GM19467 (cell line): ENCODE measurements around the gene PTDSS2.
"Not testable (repeated sequence)": the region's sequence is repeated elsewhere in the genome, so short reads cannot be mapped to it uniquely, and the experiment has no call there.

Source experiments
- ATAC-seq: cut with Tn5 transposase; IDR thresholded peaks from one replicate; pipeline ENCODE4 v1.9.1; 2021; ENCODE audit warnings: mild to moderate bottlenecking, moderate library complexity; ENCODE audit not compliant: unreplicated experiment

Gene PTDSS2

DNA sequence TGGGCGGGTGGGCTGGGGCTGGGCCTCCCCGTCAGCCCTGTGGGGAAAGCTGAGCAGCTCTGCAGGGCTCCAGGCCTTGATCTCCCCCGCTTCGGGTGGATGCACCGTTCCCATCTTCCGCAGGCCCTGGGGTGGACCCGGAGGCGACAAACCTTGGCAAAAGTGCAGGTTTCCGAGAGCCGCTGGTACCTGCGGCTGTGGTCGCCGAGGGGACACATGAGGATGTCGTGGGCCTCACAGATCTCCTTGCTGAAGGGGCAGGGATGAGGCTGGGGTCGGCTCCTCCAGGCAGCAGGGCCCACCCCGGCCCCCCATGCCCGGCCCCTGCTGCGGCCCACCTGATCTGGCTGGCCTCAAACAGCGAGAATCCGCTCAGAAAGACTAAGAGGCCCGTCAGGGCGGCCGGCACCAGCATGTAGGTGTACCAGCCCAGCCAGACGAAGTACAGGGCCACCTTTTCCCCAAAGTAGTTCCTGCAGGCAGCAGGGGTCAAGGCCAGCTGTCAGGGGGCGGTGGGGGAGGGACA is 20.1 kb upstream of the PTDSS2 start:
- no peak for ATAC-seq

- ATAC-seq, result no peak
Measured at GRCh38 chr11:431921-432320, 18.2 kb upstream of the PTDSS2 start.

GRCh38 chr11:432501-433100 is 17.5 kb upstream of the PTDSS2 start:
- ATAC-seq, result no peak

DNA sequence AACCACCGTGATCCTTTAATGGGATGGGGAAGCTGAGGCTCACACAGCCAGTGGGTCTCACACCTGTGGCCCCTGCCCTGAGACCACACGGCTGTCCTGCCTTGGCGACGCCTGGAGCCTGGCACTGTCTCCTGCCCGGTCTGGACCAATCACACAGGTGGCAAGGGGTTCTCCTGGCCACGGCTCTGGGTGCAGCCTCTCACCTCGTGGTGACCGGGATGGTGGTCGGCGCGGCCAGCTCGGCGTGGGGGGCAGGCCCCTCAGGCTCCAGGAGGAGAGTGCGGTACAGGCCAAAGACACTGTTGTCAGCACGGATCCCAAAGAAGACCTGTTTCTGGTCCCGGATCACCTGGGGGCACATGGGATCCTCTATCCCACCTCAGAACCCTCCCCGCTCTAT is 17.0 kb upstream of the PTDSS2 start:
- no peak for ATAC-seq

- no peak for ATAC-seq
Measured at GRCh38 chr11:433641-434040, 16.4 kb upstream of the PTDSS2 start.

- no peak for ATAC-seq
Measured at GRCh38 chr11:434496-434895, 15.6 kb upstream of the PTDSS2 start.

DNA sequence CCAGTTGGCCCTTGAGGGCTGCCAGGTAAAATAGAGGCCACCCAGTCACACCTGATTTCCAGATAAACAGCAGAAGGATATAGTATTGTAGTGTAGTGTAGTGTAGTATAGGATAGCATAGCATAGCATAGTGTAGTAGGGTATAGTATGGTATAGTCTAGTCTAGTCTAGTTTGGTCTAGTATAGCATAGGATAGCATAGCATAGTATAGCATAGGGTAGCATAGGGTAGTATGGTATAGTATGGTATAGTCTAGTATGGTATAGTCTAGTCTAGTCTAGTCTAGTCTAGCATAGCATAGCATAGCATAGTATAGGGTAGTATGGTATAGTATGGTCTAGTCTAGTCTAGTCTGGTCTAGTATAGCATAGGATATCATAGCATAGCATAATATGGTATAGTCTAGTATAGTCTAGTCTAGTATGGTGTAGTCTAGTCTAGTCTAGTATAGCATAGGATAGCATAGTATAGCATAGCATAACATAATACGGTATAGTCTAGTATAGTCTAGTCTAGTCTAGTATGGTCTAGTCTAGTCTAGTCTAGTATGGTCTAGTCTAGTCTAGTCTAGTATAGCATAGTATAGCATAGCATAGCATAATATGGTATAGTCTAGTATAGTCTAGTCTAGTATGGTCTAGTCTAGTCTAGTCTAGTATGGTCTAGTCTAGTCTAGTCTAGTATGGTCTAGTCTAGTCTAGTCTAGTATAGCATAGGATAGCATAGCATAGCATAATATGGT is 14.9 kb upstream of the PTDSS2 start:
- not testable (repeated sequence) for ATAC-seq

DNA sequence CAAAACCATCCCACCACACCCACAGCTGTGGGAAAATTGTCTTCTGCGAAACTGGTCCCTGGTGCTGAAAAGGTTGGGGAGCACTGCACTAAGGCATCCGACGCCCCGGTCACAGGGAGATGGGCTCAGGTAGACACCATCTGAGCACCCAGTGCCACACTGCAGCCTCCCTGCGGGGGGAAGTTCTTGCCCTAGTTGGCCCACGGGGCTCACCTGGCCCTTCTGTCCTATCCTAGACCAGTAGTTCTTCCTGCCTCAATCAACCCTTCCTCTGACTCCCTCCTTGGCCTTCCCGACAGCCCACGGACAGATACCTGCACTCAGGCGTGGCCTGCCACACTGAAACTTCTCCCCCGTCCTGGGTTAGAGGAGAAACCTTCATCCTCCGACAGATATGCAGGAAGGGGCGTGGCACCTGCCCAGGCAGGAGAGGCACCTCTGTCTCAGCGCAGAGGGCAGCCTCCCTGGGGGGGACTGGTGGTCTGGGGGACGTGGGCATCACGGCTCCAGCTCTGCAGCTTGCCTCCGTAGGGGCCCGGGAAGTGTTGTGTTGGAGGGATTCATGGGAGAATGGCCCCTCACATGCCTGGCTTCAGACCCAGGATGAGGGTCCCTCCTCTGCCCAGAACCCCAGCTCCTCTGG is 12.7 kb upstream of the PTDSS2 start:
- no peak for ATAC-seq

- no peak for ATAC-seq
Measured at GRCh38 chr11:438101-438844, 11.8 kb upstream of the PTDSS2 start.

DNA sequence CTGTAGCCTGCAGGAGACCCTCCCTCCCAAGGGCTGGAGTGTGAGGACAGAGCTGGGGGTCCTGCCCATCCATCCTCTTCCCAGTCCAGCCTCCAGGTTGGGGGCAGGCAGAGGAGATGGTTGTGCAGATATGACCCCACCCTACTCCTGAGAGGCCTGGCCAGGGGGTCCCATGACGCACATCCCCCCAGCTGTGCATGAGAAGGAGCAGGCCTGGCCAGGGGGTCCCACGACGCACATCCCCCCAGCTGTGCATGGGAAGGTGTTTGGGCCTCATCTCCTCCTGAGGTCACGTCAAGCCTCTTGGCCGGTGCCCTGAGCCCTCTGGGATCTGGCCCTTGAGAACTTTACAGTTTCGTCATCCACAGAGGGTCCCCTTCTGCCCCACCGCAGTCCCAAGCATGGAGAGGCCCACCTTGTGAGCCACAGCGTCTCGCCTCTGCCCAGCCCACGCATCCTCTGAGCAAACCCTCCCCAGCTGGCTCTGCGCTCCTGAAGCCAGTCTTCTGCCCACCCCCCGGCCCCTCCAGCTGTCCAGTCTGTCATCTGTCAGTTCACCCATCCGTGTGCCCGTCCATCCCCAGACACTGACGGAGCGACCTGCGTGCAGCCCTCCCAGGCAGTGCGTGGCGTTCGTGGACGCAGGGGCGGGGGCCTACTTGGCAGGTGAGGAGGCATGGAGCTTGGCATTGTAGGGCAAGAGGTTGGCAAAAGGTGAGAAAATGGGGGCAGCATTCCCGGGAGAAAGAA is 10.6 kb upstream of the PTDSS2 start:
- no peak for ATAC-seq

- ATAC-seq, result no peak
Measured at GRCh38 chr11:440065-441042, 9.7 kb upstream of the PTDSS2 start.

- no peak for ATAC-seq
Measured at GRCh38 chr11:441043-441417, 9.0 kb upstream of the PTDSS2 start.

GRCh38 chr11:441418-442274 is 8.4 kb upstream of the PTDSS2 start, which contains the start of gene ANO9:
TSS of gene ANO9 (minus strand) at chr11:442011. CDS start at chr11:441926, 85 bp downstream.
- no peak for ATAC-seq

- ATAC-seq, result no peak
Measured at GRCh38 chr11:442611-443081, 7.4 kb upstream of the PTDSS2 start.

DNA sequence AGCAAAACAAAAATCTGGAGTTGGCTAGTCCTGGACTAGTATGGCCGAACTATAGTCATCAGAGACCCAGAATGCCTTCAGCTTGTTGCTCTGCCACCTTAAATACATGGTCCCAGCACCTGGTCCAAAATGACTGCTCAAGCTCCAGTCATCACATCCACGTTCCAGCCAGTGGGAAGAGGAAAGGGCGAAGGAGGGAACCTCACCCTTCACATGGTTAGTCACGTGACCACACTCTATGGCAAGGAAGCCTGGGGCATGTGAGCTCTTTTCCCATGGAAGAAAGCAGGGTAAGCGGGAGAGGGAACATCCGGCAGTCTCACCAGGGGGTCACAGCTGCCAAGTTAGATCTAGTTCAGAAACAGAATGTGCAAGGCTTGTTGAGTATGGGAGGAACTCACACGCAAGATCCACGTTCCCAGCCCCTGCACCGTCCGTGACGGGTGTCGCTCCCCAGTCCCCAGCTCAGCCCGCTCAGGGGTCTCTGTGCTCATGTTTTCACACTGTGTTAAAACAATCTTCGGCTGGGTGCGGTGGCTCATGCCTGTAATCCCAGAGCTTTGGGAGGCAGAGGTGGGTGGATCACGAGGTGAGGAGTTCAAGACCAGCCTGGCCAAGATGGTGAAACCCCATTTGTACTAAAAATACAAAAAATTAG is 6.4 kb upstream of the PTDSS2 start:
- ATAC-seq, result no peak

DNA sequence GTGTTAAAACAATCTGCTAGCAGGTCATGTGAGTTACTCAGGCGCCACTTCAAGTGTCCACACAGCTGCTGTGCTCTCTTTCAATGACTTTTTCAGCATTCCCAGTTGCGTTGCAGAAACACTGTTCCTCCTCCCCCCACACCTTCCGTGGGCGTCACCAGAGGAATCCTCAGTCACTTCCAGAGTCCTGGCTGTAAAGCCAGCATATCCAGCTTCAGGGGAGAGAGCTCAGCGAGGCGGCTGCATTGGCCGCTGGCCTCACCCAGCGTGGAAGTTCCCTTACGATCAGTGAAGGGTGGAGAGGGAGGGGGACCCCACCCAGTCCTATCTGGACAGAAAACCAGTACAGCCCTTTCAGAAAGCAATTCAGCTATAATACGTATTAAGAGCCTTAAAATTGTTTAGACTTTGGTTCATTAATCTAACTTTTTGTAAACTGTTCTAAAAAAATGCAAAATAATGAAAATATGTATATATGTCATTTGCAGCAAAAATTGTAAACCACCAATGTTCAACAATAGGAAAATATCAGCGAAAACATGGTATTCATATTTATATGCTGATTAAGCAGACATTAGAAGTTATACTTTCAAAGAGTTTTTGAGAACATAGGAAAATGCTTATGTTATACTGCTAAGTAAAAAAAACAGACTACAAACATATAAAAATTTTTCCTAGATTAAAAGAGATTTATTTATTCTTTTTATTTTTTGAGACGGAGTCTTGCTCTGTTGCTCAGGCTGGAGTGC is 5.5 kb upstream of the PTDSS2 start:
- ATAC-seq, result no peak
